PC-9 (cell line): ENCODE results near the gene RPS27. TPM values are rescaled to one million over a fixed set of nuclear protein-coding genes. Genes with fewer than 3 reads are reported as not detected.
A peak's percentile ranks its signal among the peaks of the same experiment; 100 is the strongest.

Source experiments
- BruUV-seq: library from RNA; stranded (reverse); fragments of 400-500 nt; replicated peaks from 2 replicates; lab custom pipeline; 2021; lab: Mats Ljungman, UMichigan
- CTCF ChIA-PET: fragments of 300-600 bp; sonication (Branson Sonifier 250); formaldehyde crosslinking; loops from one replicate; lab custom pipeline; 2022; ENCODE audit warnings: antibody characterized with exemption; lab: Charles Lee
- POLR2A ChIA-PET: fragments of 300-600 bp; sonication (Branson Sonifier 250); formaldehyde crosslinking; loops from one replicate; lab custom pipeline; 2022; ENCODE audit warnings: antibody characterized with exemption; ENCODE audit not compliant: unreplicated experiment; lab: Charles Lee
- DNase-seq, 2 experiments: peaks; one replicate each; pipeline versions ENCODE4 v3.0.0 to v3.0.0-alpha.2; 2015 to 2022; ENCODE audit warnings: mixed read lengths in 1 of 2
- H2AFZ ChIP-seq: fragments of 200-600 bp; sonication (generic); 2 replicates; pipeline ENCODE4 v1.8.1; 2017; ENCODE audit warnings: antibody characterized with exemption
- H3F3A ChIP-seq: fragments of 200-600 bp; sonication (generic); 2 replicates; pipeline ENCODE4 v1.8.1; 2017; ENCODE audit warnings: antibody characterized with exemption, mild to moderate bottlenecking, low read depth; ENCODE audit not compliant: insufficient read depth
- H3K27ac ChIP-seq: fragments of 200-600 bp; sonication (generic); 2 replicates; pipeline ENCODE4 v1.6.1; 2016; ENCODE audit warnings: mixed run types
- H3K27me3 ChIP-seq: fragments of 200-600 bp; sonication (generic); 2 replicates; pipeline ENCODE4 v1.6.1; 2016; ENCODE audit warnings: low read depth, mixed run types; ENCODE audit not compliant: insufficient read depth
- H3K36me3 ChIP-seq: fragments of 200-600 bp; sonication (generic); 2 replicates; pipeline ENCODE4 v1.6.1; 2016; ENCODE audit warnings: low read depth, mixed run types
- H3K4me1 ChIP-seq: fragments of 200-600 bp; sonication (generic); replicated peaks from 2 replicates; pipeline ENCODE4 v1.6.1; 2016; ENCODE audit warnings: mixed run types; ENCODE audit not compliant: insufficient read depth
- H3K4me2 ChIP-seq: fragments of 200-600 bp; sonication (generic); 2 replicates; pipeline ENCODE4 v1.6.1; 2017; ENCODE audit warnings: mixed run types
- H3K4me3 ChIP-seq: fragments of 200-600 bp; sonication (generic); 2 replicates; pipeline ENCODE4 v1.6.1; 2016; ENCODE audit warnings: mixed run types
- H3K79me2 ChIP-seq: fragments of 200-600 bp; sonication (generic); 2 replicates; pipeline ENCODE4 v1.6.1; 2017; ENCODE audit warnings: low read depth, mixed run types
- H3K9me2 ChIP-seq: fragments of 200-600 bp; sonication (generic); 2 replicates; pipeline ENCODE4 v1.8.1; 2017; ENCODE audit warnings: mild to moderate bottlenecking; ENCODE audit not compliant: insufficient read depth
- H3K9me3 ChIP-seq: fragments of 200-600 bp; sonication (generic); 2 replicates; pipeline ENCODE4 v1.8.1; 2016; ENCODE audit warnings: low read depth; ENCODE audit not compliant: insufficient read depth
- H4K20me1 ChIP-seq: fragments of 200-600 bp; sonication (generic); 2 replicates; pipeline ENCODE4 v1.8.1; 2017; ENCODE audit not compliant: insufficient read depth
- EZH2 ChIP-seq: fragments of 200-600 bp; sonication (generic); IDR thresholded peaks from 2 replicates; pipeline ENCODE4 v1.8.0; 2017; ENCODE audit warnings: antibody characterized with exemption, low read depth
- intact Hi-C: fragments of 100-400 bp; cut with micrococcal nuclease; formaldehyde crosslinking; loops from one replicate; pipeline ENCODE4 v1.10.0; 2022; ENCODE audit not compliant: unreplicated experiment
- total RNA-seq: library from RNA; stranded (reverse); gene quantifications from 2 replicates; pipeline ENCODE4 v1.2.3, GENCODE V29; 2021
- TF ChIP-seq, protein P1 (sequence below): fragments of 200-600 bp; sonication (generic); conservative IDR thresholded peaks from 2 replicates; pipeline ENCODE4 v1.6.1; 2017; ENCODE audit warnings: mixed run types, antibody characterized with exemption, mild to moderate bottlenecking, moderate library complexity

The RPS27 gene
- total RNA-seq, 1 experiment from 2014 or later: 1,409 TPM

DNA sequence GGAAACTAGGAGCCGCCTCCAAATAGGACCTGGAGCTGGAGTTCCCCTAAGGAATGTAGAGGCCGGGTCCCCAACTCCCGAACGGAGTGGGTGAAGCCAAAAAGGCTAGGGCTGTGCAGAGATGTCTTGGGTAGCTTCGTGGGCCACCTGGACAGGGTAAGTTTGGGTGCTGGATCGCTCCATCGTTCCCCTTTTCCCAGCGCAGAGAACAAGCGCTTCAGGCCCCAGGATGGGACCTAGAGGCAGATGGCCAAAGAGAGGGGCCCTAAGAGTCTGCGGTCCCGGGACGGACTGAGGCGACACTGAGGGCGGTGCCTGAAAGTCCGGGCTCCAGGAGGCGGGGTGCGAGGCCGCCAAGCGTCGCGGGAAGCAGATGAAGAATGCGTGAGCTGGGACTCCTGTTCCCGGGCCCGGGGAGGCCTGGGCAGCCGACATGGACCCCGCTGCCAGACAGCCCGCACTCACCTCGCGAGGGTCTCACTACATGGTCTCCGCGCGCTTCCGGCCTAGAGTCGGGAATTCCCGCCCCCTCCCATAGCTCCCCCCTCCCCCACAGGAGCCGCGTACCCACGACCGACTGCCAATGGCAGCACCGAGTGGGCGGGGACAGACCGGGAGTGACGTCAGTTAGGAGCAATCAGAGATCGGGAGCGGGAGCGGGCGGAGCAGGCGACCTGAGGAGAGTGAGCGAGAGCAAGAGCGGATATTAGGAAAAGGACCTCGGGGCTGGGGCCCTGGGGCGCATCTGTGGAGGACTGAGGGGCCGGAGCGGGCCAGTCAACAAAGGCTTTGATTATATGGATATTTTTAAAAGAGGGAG, 27.3 kb upstream of the RPS27 start, which contains the start of gene SLC39A1:
Gene SLC39A1 (minus strand): TSS at position 508 of the 820 bp plus-strand sequence. CDS start 822 bp downstream, outside the sequence.
- BruUV-seq: TSS peak; percentile 34
- no peaks in the 10 kb centered on the region for H3K36me3 ChIP-seq
- TF ChIP-seq EZH2: no peak
- TF ChIP-seq, protein P1, sequence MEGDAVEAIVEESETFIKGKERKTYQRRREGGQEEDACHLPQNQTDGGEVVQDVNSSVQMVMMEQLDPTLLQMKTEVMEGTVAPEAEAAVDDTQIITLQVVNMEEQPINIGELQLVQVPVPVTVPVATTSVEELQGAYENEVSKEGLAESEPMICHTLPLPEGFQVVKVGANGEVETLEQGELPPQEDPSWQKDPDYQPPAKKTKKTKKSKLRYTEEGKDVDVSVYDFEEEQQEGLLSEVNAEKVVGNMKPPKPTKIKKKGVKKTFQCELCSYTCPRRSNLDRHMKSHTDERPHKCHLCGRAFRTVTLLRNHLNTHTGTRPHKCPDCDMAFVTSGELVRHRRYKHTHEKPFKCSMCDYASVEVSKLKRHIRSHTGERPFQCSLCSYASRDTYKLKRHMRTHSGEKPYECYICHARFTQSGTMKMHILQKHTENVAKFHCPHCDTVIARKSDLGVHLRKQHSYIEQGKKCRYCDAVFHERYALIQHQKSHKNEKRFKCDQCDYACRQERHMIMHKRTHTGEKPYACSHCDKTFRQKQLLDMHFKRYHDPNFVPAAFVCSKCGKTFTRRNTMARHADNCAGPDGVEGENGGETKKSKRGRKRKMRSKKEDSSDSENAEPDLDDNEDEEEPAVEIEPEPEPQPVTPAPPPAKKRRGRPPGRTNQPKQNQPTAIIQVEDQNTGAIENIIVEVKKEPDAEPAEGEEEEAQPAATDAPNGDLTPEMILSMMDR: no peak
- peak within 1 kb of the TSS; percentile 98 for H3K4me2 ChIP-seq
- H3K79me2 ChIP-seq: peaks cover 48% of the 10 kb centered on the region
- H3K27me3 ChIP-seq: no peaks in the 10 kb centered on the region
- ChIA-PET CTCF (interaction anchor here (0.5 to 1.3 kb wide), 2 partner anchors 23 to 284 kb away, joined by 3 to 4 read pairs; partner anchors contain the start of gene RAB13), POLR2A (interaction anchor here (0.5 to 1.1 kb wide), 9 partner anchors 14 to 355 kb away, joined by 3 to 15 read pairs (median 6); partner anchors contain the start of genes JTB, RPS27 and S100A13)
- peak within 1 kb of the TSS; percentile 92 for H3K27ac ChIP-seq
- peak within 1 kb of the TSS; percentile 91 for H3K4me3 ChIP-seq
- H2AFZ ChIP-seq: peak within 1 kb of the TSS; percentile 66
- peaks cover 79% of the 10 kb centered on the region for H3F3A ChIP-seq
- H3K4me1 ChIP-seq: peaks cover 42% of the 10 kb centered on the region
- H4K20me1 ChIP-seq: no peaks in the 10 kb centered on the region
- intact Hi-C loops: loop anchor here (1.0 to 10.0 kb wide), 4 partner anchors 17 to 428 kb away; partner anchors contain the start of genes DENND4B, HAX1, S100A2 and S100A6
- DNase-seq: peak; percentile 91 to 98
- no peaks in the 10 kb centered on the region for H3K9me2 ChIP-seq
- H3K9me3 ChIP-seq: no peaks in the 10 kb centered on the region

DNA sequence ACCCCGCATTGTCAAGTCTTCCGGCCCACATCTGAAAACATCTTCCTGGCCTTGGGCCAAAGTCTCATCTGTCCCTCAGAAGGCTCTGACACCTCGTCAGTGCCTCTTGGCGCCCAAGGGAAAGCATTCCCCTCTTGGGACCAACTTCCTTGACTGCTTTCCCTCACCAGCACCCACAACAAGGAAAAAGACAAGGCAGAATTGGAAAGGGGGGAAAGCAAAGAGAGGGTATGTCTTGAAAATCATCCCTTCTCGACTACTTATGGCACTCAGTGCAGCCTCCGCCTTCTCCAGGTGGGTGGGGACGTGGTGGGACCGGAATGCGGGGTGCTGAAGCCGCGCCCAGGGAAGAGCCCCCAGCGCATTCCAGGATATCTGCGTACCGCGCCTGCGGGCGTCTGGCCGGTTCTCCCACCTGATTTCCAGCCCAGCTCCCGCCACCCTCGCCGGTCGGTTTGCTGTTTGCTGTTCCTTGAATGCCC, 26.7 kb upstream of the RPS27 start:
- Histone ChIP-seq H3K36me3 (no peaks in the 10 kb centered on the region), H3K27ac (peak overlapping the region; percentile 92), H2AFZ (peak overlapping the region; percentile 66), H3K27me3 (no peaks in the 10 kb centered on the region), H3K79me2 (peaks cover 48% of the 10 kb centered on the region), H3K4me1 (peaks cover 48% of the 10 kb centered on the region), H3K9me2 (no peaks in the 10 kb centered on the region), H3F3A (peaks cover 79% of the 10 kb centered on the region), H3K4me2 (peak overlapping the region; percentile 98), H4K20me1 (no peaks in the 10 kb centered on the region), H3K9me3 (no peaks in the 10 kb centered on the region), H3K4me3 (peak overlapping the region; percentile 91)
- TF ChIP-seq, protein P1: no peak
- no peak for TF ChIP-seq EZH2
- DNase-seq: peak; percentile 90 to 92
- intact Hi-C loops: loop anchor here (1.0 to 10.0 kb wide), 4 partner anchors 18 to 429 kb away; partner anchors contain the start of genes DENND4B, HAX1, S100A2 and S100A6
- ChIA-PET POLR2A (interaction anchor here (0.5 to 0.8 kb wide), 3 partner anchors 8 to 86 kb away, joined by 5 to 10 read pairs (median 5); no protein-coding TSS in a partner anchor), CTCF (interaction anchor here (0.5 to 0.6 kb wide), 2 partner anchors 283 to 475 kb away, joined by 3 read pairs; no protein-coding TSS in a partner anchor)
- BruUV-seq: TSS peak; percentile 56
